Peyer's patch (tissue), 4 donors: ENCODE measurements around the gene AANAT.

Experiments
- POLR2A ChIP-seq, 2 donors: fragments of 450-650 bp; IDR thresholded peaks; one replicate each; pipeline ENCODE4 v1.5.1; 2017; ENCODE audit warnings: antibody characterized with exemption in 2 of 2, mild to moderate bottlenecking in 2 of 2, moderate library complexity in 2 of 2
- TF ChIP-seq, protein P1 (sequence below), 6 experiments: fragments of 450-650 bp in 4 of 6; fragments of 200-600 bp in 2 of 6; sonication (generic) in 1 of 6; IDR thresholded peaks; one replicate each; pipeline ENCODE4 v1.5.1; 2017 to 2019; ENCODE audit warnings: antibody characterized with exemption in 6 of 6, mild to moderate bottlenecking in 3 of 6, moderate library complexity in 1 of 6

GRCh38 chr17:76421044-76421407 lies 46.4 kb upstream of the AANAT start:
- TF ChIP-seq, protein P1, sequence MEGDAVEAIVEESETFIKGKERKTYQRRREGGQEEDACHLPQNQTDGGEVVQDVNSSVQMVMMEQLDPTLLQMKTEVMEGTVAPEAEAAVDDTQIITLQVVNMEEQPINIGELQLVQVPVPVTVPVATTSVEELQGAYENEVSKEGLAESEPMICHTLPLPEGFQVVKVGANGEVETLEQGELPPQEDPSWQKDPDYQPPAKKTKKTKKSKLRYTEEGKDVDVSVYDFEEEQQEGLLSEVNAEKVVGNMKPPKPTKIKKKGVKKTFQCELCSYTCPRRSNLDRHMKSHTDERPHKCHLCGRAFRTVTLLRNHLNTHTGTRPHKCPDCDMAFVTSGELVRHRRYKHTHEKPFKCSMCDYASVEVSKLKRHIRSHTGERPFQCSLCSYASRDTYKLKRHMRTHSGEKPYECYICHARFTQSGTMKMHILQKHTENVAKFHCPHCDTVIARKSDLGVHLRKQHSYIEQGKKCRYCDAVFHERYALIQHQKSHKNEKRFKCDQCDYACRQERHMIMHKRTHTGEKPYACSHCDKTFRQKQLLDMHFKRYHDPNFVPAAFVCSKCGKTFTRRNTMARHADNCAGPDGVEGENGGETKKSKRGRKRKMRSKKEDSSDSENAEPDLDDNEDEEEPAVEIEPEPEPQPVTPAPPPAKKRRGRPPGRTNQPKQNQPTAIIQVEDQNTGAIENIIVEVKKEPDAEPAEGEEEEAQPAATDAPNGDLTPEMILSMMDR (IDR thresholded peaks at IDR 0.05), result no peak
- TF ChIP-seq POLR2A (IDR thresholded peaks at IDR 0.05), result no peak
